ENCODE data around the gene MYOM3.

MYOM3 gene

GRCh38 chr1:24075946-24076345 lies 36.0 kb downstream of the MYOM3 start:
- H3K4me1 ChIP-seq (ENCODE audit: insufficient read depth, low read length): peaks cover 2% of the 10 kb centered on the region
- no peak overlapping the region for H3K4me3 ChIP-seq (ENCODE audit: low read depth in 1 of 2, low read length in 2 of 2)
- no peaks in the 10 kb centered on the region for H3K27me3 ChIP-seq (ENCODE audit: control insufficient read depth in 1 of 2, insufficient read depth in 2 of 2, low read length in 2 of 2)
- no peak overlapping the region for H3K9ac ChIP-seq (ENCODE audit: low read length)
- H3K9me3 ChIP-seq (ENCODE audit: low read length): no peaks in the 10 kb centered on the region
- no peaks in the 10 kb centered on the region for H3K36me3 ChIP-seq (ENCODE audit: insufficient read depth, low read length)
- no peak overlapping the region for H3K27ac ChIP-seq (ENCODE audit: low read depth, low read length)

- Histone ChIP-seq H3K4me3 (ENCODE audit: low read depth in 1 of 2, low read length in 2 of 2) (no peak overlapping the region), H3K4me1 (ENCODE audit: insufficient read depth, low read length) (peaks cover 6% of the 10 kb centered on the region), H3K27ac (ENCODE audit: low read depth, low read length) (no peak overlapping the region), H3K36me3 (ENCODE audit: insufficient read depth, low read length) (no peaks in the 10 kb centered on the region), H3K9ac (ENCODE audit: low read length) (no peak overlapping the region), H3K27me3 (ENCODE audit: control insufficient read depth in 1 of 2, insufficient read depth in 2 of 2, low read length in 2 of 2) (no peaks in the 10 kb centered on the region), H3K9me3 (ENCODE audit: low read length) (no peaks in the 10 kb centered on the region)
Observed at GRCh38 chr1:24075590-24075854, 36.4 kb downstream of the MYOM3 start.

GRCh38 chr1:24074817-24075589 lies 36.9 kb downstream of the MYOM3 start:
- H3K4me3 ChIP-seq (ENCODE audit: low read depth in 1 of 2, low read length in 2 of 2): no peak overlapping the region
- H3K36me3 ChIP-seq (ENCODE audit: insufficient read depth, low read length): no peaks in the 10 kb centered on the region
- no peak overlapping the region for H3K27ac ChIP-seq (ENCODE audit: low read depth, low read length)

GRCh38 chr1:24074196-24074595 lies 37.7 kb downstream of the MYOM3 start:
- no peak overlapping the region for H3K9ac ChIP-seq (ENCODE audit: low read length)
- no peaks in the 10 kb centered on the region for H3K9me3 ChIP-seq (ENCODE audit: low read length)
- no peak overlapping the region for H3K4me3 ChIP-seq (ENCODE audit: low read depth in 1 of 2, low read length in 2 of 2)
- H3K36me3 ChIP-seq (ENCODE audit: insufficient read depth, low read length): no peaks in the 10 kb centered on the region
- peaks cover 7% of the 10 kb centered on the region for H3K4me1 ChIP-seq (ENCODE audit: insufficient read depth, low read length)
- H3K27me3 ChIP-seq (ENCODE audit: control insufficient read depth in 1 of 2, insufficient read depth in 2 of 2, low read length in 2 of 2): no peaks in the 10 kb centered on the region
- H3K27ac ChIP-seq (ENCODE audit: low read depth, low read length): no peak overlapping the region

More at GRCh38 chr1:24074817-24075589, 36.9 kb downstream of the MYOM3 start:
- H3K9me3 ChIP-seq (ENCODE audit: low read length): no peaks in the 10 kb centered on the region
- no peaks in the 10 kb centered on the region for H3K27me3 ChIP-seq (ENCODE audit: control insufficient read depth in 1 of 2, insufficient read depth in 2 of 2, low read length in 2 of 2)
- H3K4me1 ChIP-seq (ENCODE audit: insufficient read depth, low read length): peaks cover 7% of the 10 kb centered on the region
- H3K9ac ChIP-seq (ENCODE audit: low read length): no peak overlapping the region

GRCh38 chr1:24071941-24072340 lies 40.0 kb downstream of the MYOM3 start:
- H3K4me1 ChIP-seq (ENCODE audit: insufficient read depth, low read length): peaks cover 7% of the 10 kb centered on the region
- H3K9ac ChIP-seq (ENCODE audit: low read length): no peak overlapping the region
- H3K9me3 ChIP-seq (ENCODE audit: low read length): no peaks in the 10 kb centered on the region
- H3K27me3 ChIP-seq (ENCODE audit: control insufficient read depth in 1 of 2, insufficient read depth in 2 of 2, low read length in 2 of 2): no peaks in the 10 kb centered on the region
- H3K4me3 ChIP-seq (ENCODE audit: low read depth in 1 of 2, low read length in 2 of 2): no peak overlapping the region
- no peaks in the 10 kb centered on the region for H3K36me3 ChIP-seq (ENCODE audit: insufficient read depth, low read length)
- H3K27ac ChIP-seq (ENCODE audit: low read depth, low read length): no peak overlapping the region

GRCh38 chr1:24070821-24071393 lies 41.0 kb downstream of the MYOM3 start:
- Histone ChIP-seq H3K27me3 (ENCODE audit: control insufficient read depth in 1 of 2, insufficient read depth in 2 of 2, low read length in 2 of 2) (no peaks in the 10 kb centered on the region), H3K9ac (ENCODE audit: low read length) (no peak overlapping the region), H3K9me3 (ENCODE audit: low read length) (no peaks in the 10 kb centered on the region), H3K4me1 (ENCODE audit: insufficient read depth, low read length) (peaks cover 7% of the 10 kb centered on the region), H3K4me3 (ENCODE audit: low read depth in 1 of 2, low read length in 2 of 2) (no peak overlapping the region), H3K36me3 (ENCODE audit: insufficient read depth, low read length) (no peaks in the 10 kb centered on the region), H3K27ac (ENCODE audit: low read depth, low read length) (no peak overlapping the region)

GRCh38 chr1:24069817-24070216 lies 42.1 kb downstream of the MYOM3 start:
- Histone ChIP-seq H3K9ac (ENCODE audit: low read length) (no peak overlapping the region), H3K4me1 (ENCODE audit: insufficient read depth, low read length) (peaks cover 7% of the 10 kb centered on the region), H3K27me3 (ENCODE audit: control insufficient read depth in 1 of 2, insufficient read depth in 2 of 2, low read length in 2 of 2) (no peaks in the 10 kb centered on the region), H3K4me3 (ENCODE audit: low read depth in 1 of 2, low read length in 2 of 2) (no peak overlapping the region), H3K36me3 (ENCODE audit: insufficient read depth, low read length) (no peaks in the 10 kb centered on the region), H3K27ac (ENCODE audit: low read depth, low read length) (no peak overlapping the region), H3K9me3 (ENCODE audit: low read length) (no peaks in the 10 kb centered on the region)

GRCh38 chr1:24067978-24068377 lies 44.0 kb downstream of the MYOM3 start:
- Histone ChIP-seq H3K27me3 (ENCODE audit: control insufficient read depth in 1 of 2, insufficient read depth in 2 of 2, low read length in 2 of 2) (no peaks in the 10 kb centered on the region), H3K27ac (ENCODE audit: low read depth, low read length) (no peak overlapping the region), H3K4me1 (ENCODE audit: insufficient read depth, low read length) (peaks cover 7% of the 10 kb centered on the region), H3K9ac (ENCODE audit: low read length) (no peak overlapping the region), H3K36me3 (ENCODE audit: insufficient read depth, low read length) (no peaks in the 10 kb centered on the region), H3K4me3 (ENCODE audit: low read depth in 1 of 2, low read length in 2 of 2) (no peak overlapping the region), H3K9me3 (ENCODE audit: low read length) (no peaks in the 10 kb centered on the region)

- H3K9ac ChIP-seq (ENCODE audit: low read length): no peak overlapping the region
- no peak overlapping the region for H3K4me3 ChIP-seq (ENCODE audit: low read depth in 1 of 2, low read length in 2 of 2)
- H3K4me1 ChIP-seq (ENCODE audit: insufficient read depth, low read length): no peaks in the 10 kb centered on the region
- no peaks in the 10 kb centered on the region for H3K9me3 ChIP-seq (ENCODE audit: low read length)
- no peaks in the 10 kb centered on the region for H3K36me3 ChIP-seq (ENCODE audit: insufficient read depth, low read length)
- no peak overlapping the region for H3K27ac ChIP-seq (ENCODE audit: low read depth, low read length)
- H3K27me3 ChIP-seq (ENCODE audit: control insufficient read depth in 1 of 2, insufficient read depth in 2 of 2, low read length in 2 of 2): no peaks in the 10 kb centered on the region
Observed at GRCh38 chr1:24065304-24065703, 46.6 kb downstream of the MYOM3 start.

GRCh38 chr1:24062221-24062620 lies 49.7 kb downstream of the MYOM3 start:
- Histone ChIP-seq H3K9me3 (ENCODE audit: low read length) (no peaks in the 10 kb centered on the region), H3K27ac (ENCODE audit: low read depth, low read length) (no peak overlapping the region), H3K9ac (ENCODE audit: low read length) (no peak overlapping the region), H3K4me3 (ENCODE audit: low read depth in 1 of 2, low read length in 2 of 2) (no peak overlapping the region), H3K27me3 (ENCODE audit: control insufficient read depth in 1 of 2, insufficient read depth in 2 of 2, low read length in 2 of 2) (no peaks in the 10 kb centered on the region), H3K36me3 (ENCODE audit: insufficient read depth, low read length) (no peaks in the 10 kb centered on the region), H3K4me1 (ENCODE audit: insufficient read depth, low read length) (no peaks in the 10 kb centered on the region)

- no peaks in the 10 kb centered on the region for H3K27me3 ChIP-seq (ENCODE audit: control insufficient read depth in 1 of 2, insufficient read depth in 2 of 2, low read length in 2 of 2)
- no peaks in the 10 kb centered on the region for H3K9me3 ChIP-seq (ENCODE audit: low read length)
- H3K27ac ChIP-seq (ENCODE audit: low read depth, low read length): no peak overlapping the region
- H3K36me3 ChIP-seq (ENCODE audit: insufficient read depth, low read length): no peaks in the 10 kb centered on the region
- no peak overlapping the region for H3K9ac ChIP-seq (ENCODE audit: low read length)
- no peaks in the 10 kb centered on the region for H3K4me1 ChIP-seq (ENCODE audit: insufficient read depth, low read length)
- H3K4me3 ChIP-seq (ENCODE audit: low read depth in 1 of 2, low read length in 2 of 2): no peak overlapping the region
Observed at GRCh38 chr1:24060482-24060881, 51.5 kb downstream of the MYOM3 start.

All from muscle layer of colon (tissue), 2 donors.